GM12874 (cell line): Measurements from ENCODE around the gene SCUBE2.

Experiments
- CTCF ChIP-seq: IDR thresholded peaks from 2 replicates; pipeline ENCODE4 v1.5.1; 2011; ENCODE audit warnings: low read depth, mild to moderate bottlenecking, control low read depth, low read length, moderate library complexity; ENCODE audit not compliant: insufficient read depth

SCUBE2 gene

GRCh38 chr11:9091044-9091922 lies at the start of gene SCUBE2:
TSS of gene SCUBE2 (minus strand) at chr11:9091599. CDS start at chr11:9091528, 71 bp downstream.
- no peak for TF ChIP-seq CTCF

GRCh38 chr11:9141186-9141585 lies 49.8 kb upstream of the SCUBE2 start:
- TF ChIP-seq CTCF: no peak

- TF ChIP-seq CTCF: no peak
These were observed 48.4 kb upstream of the SCUBE2 start for GRCh38 chr11:9139628-9140357.

- TF ChIP-seq CTCF: no peak
These were observed 47.5 kb upstream of the SCUBE2 start for GRCh38 chr11:9138612-9139579.

- TF ChIP-seq CTCF: no peak
These were observed 46.7 kb upstream of the SCUBE2 start for GRCh38 chr11:9138133-9138453.

GRCh38 chr11:9137293-9138132 lies 46.1 kb upstream of the SCUBE2 start:
- peak; percentile 99 for TF ChIP-seq CTCF
